ENCODE measurements around the gene TIGD4.

TIGD4 gene

GRCh38 chr4:152779513-152780266 is at the start of gene TIGD4, which contains the start of gene ARFIP1:
Gene TIGD4, minus strand, starts transcription at chr4:152779730. Its CDS starts 8,726 bp downstream, at chr4:152771004.
Gene ARFIP1, plus strand, starts transcription at chr4:152779954. Its CDS starts 49,680 bp downstream, at chr4:152829634.
- H3K27ac ChIP-seq: peak within 1 kb of the TSS; percentile 59 to 94 (median 85)

GRCh38 chr4:152828122-152828521 is 48.6 kb upstream of the TIGD4 start:
- Histone ChIP-seq H3K4me3 (no peak overlapping the region), H3K27ac (no peak overlapping the region)

More at GRCh38 chr4:152779513-152780266, at the start of gene TIGD4, which contains the start of gene ARFIP1:
- peak within 1 kb of the TSS; percentile 56 to 91 (median 71) for H3K4me3 ChIP-seq

- no peak overlapping the region for H3K4me3 ChIP-seq
- no peak overlapping the region for H3K27ac ChIP-seq
Measured at GRCh38 chr4:152825336-152825735, 45.8 kb upstream of the TIGD4 start.

- Histone ChIP-seq H3K4me3 (no peak overlapping the region), H3K27ac (no peak overlapping the region)
Measured at GRCh38 chr4:152824561-152824960, 45.0 kb upstream of the TIGD4 start.

GRCh38 chr4:152822323-152822722 is 42.8 kb upstream of the TIGD4 start:
- no peak overlapping the region for H3K4me3 ChIP-seq
- no peak overlapping the region for H3K27ac ChIP-seq

- no peak overlapping the region for H3K4me3 ChIP-seq
- no peak overlapping the region for H3K27ac ChIP-seq
Measured at GRCh38 chr4:152820073-152820472, 40.5 kb upstream of the TIGD4 start.

- Histone ChIP-seq H3K4me3 (no peak overlapping the region), H3K27ac (no peak overlapping the region)
Measured at GRCh38 chr4:152819026-152819645, 39.6 kb upstream of the TIGD4 start.

- Histone ChIP-seq H3K4me3 (no peak overlapping the region), H3K27ac (no peak overlapping the region)
Measured at GRCh38 chr4:152817331-152817730, 37.8 kb upstream of the TIGD4 start.

- Histone ChIP-seq H3K4me3 (no peak overlapping the region), H3K27ac (no peak overlapping the region)
Measured at GRCh38 chr4:152815078-152815477, 35.5 kb upstream of the TIGD4 start.

GRCh38 chr4:152810715-152811287 is 31.3 kb upstream of the TIGD4 start:
- no peak overlapping the region for H3K4me3 ChIP-seq
- no peak overlapping the region for H3K27ac ChIP-seq

GRCh38 chr4:152808670-152809069 is 29.1 kb upstream of the TIGD4 start:
- no peak overlapping the region for H3K4me3 ChIP-seq
- no peak overlapping the region for H3K27ac ChIP-seq

- no peak overlapping the region for H3K4me3 ChIP-seq
- no peak overlapping the region for H3K27ac ChIP-seq
Measured at GRCh38 chr4:152807294-152807829, 27.8 kb upstream of the TIGD4 start.

GRCh38 chr4:152806501-152807125 is 27.1 kb upstream of the TIGD4 start:
- Histone ChIP-seq H3K27ac (no peak overlapping the region), H3K4me3 (no peak overlapping the region)

GRCh38 chr4:152805818-152806217 is 26.3 kb upstream of the TIGD4 start:
- Histone ChIP-seq H3K27ac (no peak overlapping the region), H3K4me3 (no peak overlapping the region)

GRCh38 chr4:152805071-152805650 is 25.6 kb upstream of the TIGD4 start:
- Histone ChIP-seq H3K27ac (no peak overlapping the region), H3K4me3 (no peak overlapping the region)

GRCh38 chr4:152803541-152803940 is 24.0 kb upstream of the TIGD4 start:
- Histone ChIP-seq H3K4me3 (no peak overlapping the region), H3K27ac (no peak overlapping the region)

- Histone ChIP-seq H3K4me3 (no peak overlapping the region), H3K27ac (no peak overlapping the region)
Measured at GRCh38 chr4:152795891-152796290, 16.4 kb upstream of the TIGD4 start.

GRCh38 chr4:152786627-152787026 is 7.1 kb upstream of the TIGD4 start:
- Histone ChIP-seq H3K4me3 (no peak overlapping the region), H3K27ac (peak overlapping the region in 7 of 21 experiments; percentile 1 to 63 (median 33))
